GM18867 (cell line): ENCODE data around the gene SLC2A11.
"Not testable (repeated sequence)": the region's sequence is repeated elsewhere in the genome, so short reads cannot be mapped to it uniquely, and the experiment has no call there.

Source experiments
- ATAC-seq: cut with Tn5 transposase; IDR thresholded peaks from one replicate; pipeline ENCODE4 v1.9.1; 2021; ENCODE audit warnings: mild to moderate bottlenecking, moderate library complexity; ENCODE audit not compliant: unreplicated experiment

SLC2A11 gene

GRCh38 chr22:23904573-23905254, 47.0 kb downstream of the SLC2A11 start:
- no peak for ATAC-seq

- ATAC-seq, result no peak
Observed at GRCh38 chr22:23906641-23907040, 49.0 kb downstream of the SLC2A11 start.

- not testable (repeated sequence) for ATAC-seq
Observed at GRCh38 chr22:23907423-23907822, 49.7 kb downstream of the SLC2A11 start.

- no peak for ATAC-seq
Observed at GRCh38 chr22:23908587-23909205, 51.0 kb downstream of the SLC2A11 start.

- ATAC-seq, result no peak
Observed at GRCh38 chr22:23909296-23909898, 51.7 kb downstream of the SLC2A11 start.

GRCh38 chr22:23910496-23911190, 53.0 kb downstream of the SLC2A11 start:
- no peak for ATAC-seq

GRCh38 chr22:23911318-23911980, 53.8 kb downstream of the SLC2A11 start:
- ATAC-seq, result no peak

- no peak for ATAC-seq
Observed at GRCh38 chr22:23912293-23912903, 54.7 kb downstream of the SLC2A11 start.

- no peak for ATAC-seq
Observed at GRCh38 chr22:23913306-23913660, 55.6 kb downstream of the SLC2A11 start.

- ATAC-seq, result peak; percentile 94
Observed at GRCh38 chr22:23913661-23914353, 56.1 kb downstream of the SLC2A11 start.

GRCh38 chr22:23915290-23915689, 57.6 kb downstream of the SLC2A11 start:
- ATAC-seq, result no peak

- not testable (repeated sequence) for ATAC-seq
Observed at GRCh38 chr22:23920267-23920611, 62.6 kb downstream of the SLC2A11 start.

GRCh38 chr22:23921586-23922201, 64.0 kb downstream of the SLC2A11 start:
- ATAC-seq, result not testable (repeated sequence)

GRCh38 chr22:23922921-23923320, 65.2 kb downstream of the SLC2A11 start:
- no peak for ATAC-seq

GRCh38 chr22:23925020-23925606, 67.4 kb downstream of the SLC2A11 start:
- no peak for ATAC-seq

- ATAC-seq, result no peak
Observed at GRCh38 chr22:23926561-23926960, 68.9 kb downstream of the SLC2A11 start.
